Upper lobe of left lung (tissue), 6 donors: ENCODE data around the gene GAR1. TPM values are rescaled to one million over a fixed set of nuclear protein-coding genes. Genes with fewer than 3 reads are reported as not detected.

Source experiments
- ATAC-seq, 2 donors: fragments of 200-7000 bp; cut with Tn5 transposase; one replicate each; pipeline ENCODE4 v1.9.1; 2022; ENCODE audit warnings: mild to moderate bottlenecking in 2 of 2, moderate library complexity in 2 of 2; ENCODE audit not compliant: low FRiP score in 2 of 2
- DNase-seq, 2 donors: peaks; one replicate each; pipeline ENCODE4 v3.0.0-alpha.2; 2019 to 2020
- H3K27ac ChIP-seq, 4 donors: fragments of 200-600 bp; sonication (generic); one replicate each; pipeline ENCODE4 v1.5.1; 2016 to 2019
- H3K27me3 ChIP-seq, 4 donors: fragments of 200-600 bp; sonication (generic); one replicate each; pipeline ENCODE4 v1.5.1; 2017 to 2019
- H3K36me3 ChIP-seq, 4 donors: fragments of 200-600 bp; sonication (generic); one replicate each; pipeline ENCODE4 v1.5.1; 2016 to 2019
- H3K4me1 ChIP-seq, 4 donors: fragments of 200-600 bp; sonication (generic); one replicate each; pipeline ENCODE4 v1.5.1; 2018 to 2019
- H3K4me3 ChIP-seq, 4 donors: fragments of 200-600 bp; sonication (generic); one replicate each; pipeline ENCODE4 v1.5.1; 2017 to 2019; ENCODE audit warnings: mild to moderate bottlenecking in 2 of 4, moderate library complexity in 1 of 4
- H3K9me3 ChIP-seq, 4 donors: fragments of 200-600 bp; sonication (generic); one replicate each; pipeline ENCODE4 v1.5.1; 2018 to 2019
- EP300 ChIP-seq, 4 donors: sonication (generic); formaldehyde crosslinking; IDR thresholded peaks; one replicate each; pipeline ENCODE4 v1.5.1; 2017; ENCODE audit warnings: antibody characterized with exemption in 4 of 4, control low read depth in 2 of 4
- POLR2A ChIP-seq, 4 donors: fragments of 450-650 bp; IDR thresholded peaks; one replicate each; pipeline ENCODE4 v1.5.1; 2016 to 2017; ENCODE audit warnings: antibody characterized with exemption in 4 of 4, mild to moderate bottlenecking in 2 of 4
- POLR2AphosphoS5 ChIP-seq, 2 donors: sonication (generic); formaldehyde crosslinking; IDR thresholded peaks; one replicate each; pipeline ENCODE4 v1.5.1; 2017; ENCODE audit warnings: antibody characterized with exemption in 2 of 2
- WGBS, 2 donors: methylation state at CpG; one replicate each; pipeline ENCODE4 v1.1.5; 2017 to 2018; 5-methylcytosine and 5-hydroxymethylcytosine counted together
- total RNA-seq, 6 donors: library from RNA; depleted of rRNA in 4 of 6; stranded (reverse); fragments of >200 nt in 4 of 6; gene quantifications; one replicate each; pipeline versions ENCODE4 v1.1.0 to v1.2.1, GENCODE V29; 2016 to 2021
- TF ChIP-seq, protein P1 (sequence below), 6 experiments: fragments of 450-650 bp in 4 of 6; fragments of 200-600 bp in 2 of 6; sonication (generic) in 2 of 6; IDR thresholded peaks; one replicate each; pipeline ENCODE4 v1.5.1; 2016 to 2019; ENCODE audit warnings: antibody characterized with exemption in 6 of 6
- donor health status: DM: no; HTN: no; CAD: no; lungs with moderate emphysema.
- donor health status: DM: no; HTN: yes; CAD: no; lungs with severe emphysema.

The GAR1 gene
- total RNA-seq, 6 donors from 2014 or later = 2.1 to 14.6 (median 9.1) TPM

DNA sequence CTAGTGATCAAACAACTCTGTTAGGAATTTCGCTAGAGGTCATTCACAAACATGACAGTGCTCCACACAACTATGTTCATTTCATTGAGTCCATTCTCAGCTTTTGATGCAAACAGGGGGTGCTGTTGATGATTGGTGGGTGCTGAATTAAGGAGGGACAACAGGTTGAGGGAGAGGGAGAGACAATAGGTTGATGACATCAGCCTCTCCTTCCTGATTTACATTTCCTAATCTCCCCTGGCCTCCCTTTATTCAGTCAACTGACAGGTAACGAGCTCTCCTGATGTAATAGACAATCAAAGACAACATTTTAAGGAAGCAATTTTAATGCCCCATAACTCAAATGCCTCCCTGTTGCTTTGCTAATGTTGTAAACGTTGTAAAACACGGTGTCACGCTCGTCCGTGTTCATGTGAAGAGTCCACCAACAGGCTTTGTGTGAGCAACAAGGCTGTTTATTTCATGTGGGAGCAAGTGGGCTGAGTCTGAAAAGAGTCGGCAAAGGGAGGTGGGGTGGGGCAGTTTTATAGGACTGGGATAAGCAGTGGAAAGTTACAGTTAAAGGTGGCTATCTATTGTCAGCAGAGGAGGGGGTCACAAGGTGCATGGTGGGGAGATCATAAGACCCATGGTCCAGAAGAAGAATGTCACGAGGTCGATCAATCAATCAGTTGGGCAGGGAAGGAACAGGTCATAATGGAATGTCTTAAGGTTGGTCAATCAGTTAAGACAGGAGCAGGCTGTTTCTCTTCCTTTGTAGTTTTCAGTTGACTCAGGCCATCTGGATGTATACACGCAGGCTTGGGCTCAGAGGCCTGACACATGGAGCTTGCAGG lies 4.8 kb upstream of the GAR1 start:
- TF ChIP-seq POLR2A (IDR thresholded peaks at IDR 0.05) (no peak), EP300 (IDR thresholded peaks at IDR 0.05) (no peak), POLR2AphosphoS5 (IDR thresholded peaks at IDR 0.05) (no peak)
- TF ChIP-seq, protein P1, sequence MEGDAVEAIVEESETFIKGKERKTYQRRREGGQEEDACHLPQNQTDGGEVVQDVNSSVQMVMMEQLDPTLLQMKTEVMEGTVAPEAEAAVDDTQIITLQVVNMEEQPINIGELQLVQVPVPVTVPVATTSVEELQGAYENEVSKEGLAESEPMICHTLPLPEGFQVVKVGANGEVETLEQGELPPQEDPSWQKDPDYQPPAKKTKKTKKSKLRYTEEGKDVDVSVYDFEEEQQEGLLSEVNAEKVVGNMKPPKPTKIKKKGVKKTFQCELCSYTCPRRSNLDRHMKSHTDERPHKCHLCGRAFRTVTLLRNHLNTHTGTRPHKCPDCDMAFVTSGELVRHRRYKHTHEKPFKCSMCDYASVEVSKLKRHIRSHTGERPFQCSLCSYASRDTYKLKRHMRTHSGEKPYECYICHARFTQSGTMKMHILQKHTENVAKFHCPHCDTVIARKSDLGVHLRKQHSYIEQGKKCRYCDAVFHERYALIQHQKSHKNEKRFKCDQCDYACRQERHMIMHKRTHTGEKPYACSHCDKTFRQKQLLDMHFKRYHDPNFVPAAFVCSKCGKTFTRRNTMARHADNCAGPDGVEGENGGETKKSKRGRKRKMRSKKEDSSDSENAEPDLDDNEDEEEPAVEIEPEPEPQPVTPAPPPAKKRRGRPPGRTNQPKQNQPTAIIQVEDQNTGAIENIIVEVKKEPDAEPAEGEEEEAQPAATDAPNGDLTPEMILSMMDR (IDR thresholded peaks at IDR 0.05) = no peak
- Histone ChIP-seq H3K27me3 (no peaks in the 10 kb centered on the region), H3K27ac (no peak overlapping the region), H3K9me3 (no peaks in the 10 kb centered on the region), H3K4me1 (peaks cover 0 to 4% (median 0%) of the 10 kb centered on the region in 4 donors), H3K4me3 (no peak overlapping the region), H3K36me3 (no peaks in the 10 kb centered on the region)
- DNase-seq (no peak), ATAC-seq (no peak)
- WGBS, 2 donors = 67 to 76% methylated on average over 11 of the region's 11 CpGs

DNA sequence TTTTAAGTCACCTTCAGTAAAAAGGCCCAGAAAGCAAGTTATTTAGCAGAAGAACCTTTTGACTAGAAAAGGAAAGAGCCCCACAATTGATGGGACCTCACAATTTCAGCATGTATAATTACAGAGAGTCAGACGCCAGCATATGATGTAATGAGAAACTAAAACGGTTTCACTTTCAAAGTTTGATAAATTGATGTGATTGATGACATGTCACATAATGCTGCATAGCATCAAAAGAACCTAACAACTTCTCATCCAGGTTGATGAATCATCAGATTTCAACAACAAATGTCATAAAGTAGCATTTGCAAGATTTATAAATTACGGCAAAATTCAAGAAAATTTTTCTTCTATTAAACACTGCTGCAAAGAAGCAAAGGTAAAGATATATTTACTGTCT lies 3.9 kb upstream of the GAR1 start:
- no peak overlapping the region for H3K27ac ChIP-seq
- TF ChIP-seq, protein P1 (IDR thresholded peaks at IDR 0.05) = no peak
- no peak for TF ChIP-seq POLR2A (IDR thresholded peaks at IDR 0.05)
- TF ChIP-seq EP300 (IDR thresholded peaks at IDR 0.05) = no peak
- TF ChIP-seq POLR2AphosphoS5 (IDR thresholded peaks at IDR 0.05) = no peak
- ATAC-seq (no peak), DNase-seq (no peak)
- H3K36me3 ChIP-seq = no peaks in the 10 kb centered on the region
- H3K4me3 ChIP-seq = no peak overlapping the region
- H3K27me3 ChIP-seq = no peaks in the 10 kb centered on the region
- H3K9me3 ChIP-seq = no peaks in the 10 kb centered on the region
- H3K4me1 ChIP-seq = peaks cover 7 to 12% (median 7%) of the 10 kb centered on the region in 4 donors
- WGBS, 2 donors = 55% methylated on average over 3 of the region's 3 CpGs

DNA sequence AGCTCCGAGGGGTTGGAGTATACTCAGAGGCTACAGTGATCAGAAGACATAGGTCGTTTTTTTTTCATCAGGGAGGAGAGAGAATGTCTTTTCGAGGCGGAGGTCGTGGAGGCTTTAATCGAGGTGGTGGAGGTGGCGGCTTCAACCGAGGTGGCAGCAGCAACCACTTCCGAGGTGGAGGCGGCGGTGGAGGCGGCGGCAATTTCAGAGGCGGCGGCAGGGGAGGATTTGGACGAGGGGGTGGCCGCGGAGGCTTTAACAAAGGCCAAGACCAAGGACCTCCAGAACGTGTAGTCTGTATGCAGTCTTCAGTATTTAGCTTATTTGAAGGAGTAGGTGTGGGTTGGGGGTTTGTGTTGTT lies 500 bp downstream of the GAR1 start:
- peak in 1 of 2 donors; percentile 22 for ATAC-seq

DNA sequence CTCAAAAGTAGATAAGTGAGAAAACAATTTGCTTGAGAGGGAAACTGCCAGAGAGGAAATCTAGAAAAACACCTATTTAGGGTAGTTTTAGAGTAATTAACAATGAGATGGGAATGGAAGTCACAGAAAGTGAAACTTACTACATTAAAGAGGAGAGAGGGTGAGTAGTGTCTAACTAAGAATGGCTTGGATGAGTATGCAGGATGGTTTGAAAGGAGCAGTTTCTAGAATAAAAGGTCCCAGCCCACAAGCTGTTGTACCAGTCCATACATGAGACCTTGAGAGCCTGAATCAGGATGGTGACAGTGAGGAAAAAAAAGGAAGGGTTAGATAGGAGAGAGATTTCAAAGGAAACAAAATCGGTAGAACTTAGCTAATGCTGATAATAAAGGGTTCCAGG lies 1.3 kb downstream of the GAR1 start:
- DNase-seq (no peak), ATAC-seq (no peak)
- 62 to 67% methylated on average over 1 of the region's 1 CpG for WGBS, 2 donors
- Histone ChIP-seq H3K9me3 (no peaks in the 10 kb centered on the region), H3K4me3 (peak overlapping the region in 1 of 4 donors; percentile 67), H3K27ac (no peak overlapping the region), H3K4me1 (peaks cover 11 to 19% (median 14%) of the 10 kb centered on the region in 4 donors), H3K36me3 (peaks cover 0 to 26% (median 0%) of the 10 kb centered on the region in 4 donors), H3K27me3 (no peaks in the 10 kb centered on the region)
- TF ChIP-seq, protein P1 (IDR thresholded peaks at IDR 0.05) = no peak
- TF ChIP-seq POLR2AphosphoS5 (IDR thresholded peaks at IDR 0.05) (no peak), EP300 (IDR thresholded peaks at IDR 0.05) (no peak), POLR2A (IDR thresholded peaks at IDR 0.05) (no peak)

More for the DNA sequence above, 500 bp downstream of the GAR1 start:
- WGBS, 2 donors = 0% methylated on average over 19 of the region's 19 CpGs
- peak overlapping the region; percentile 48 to 85 (median 74) for H3K4me3 ChIP-seq
- peaks cover 0 to 22% (median 0%) of the 10 kb centered on the region in 4 donors for H3K36me3 ChIP-seq
- H3K27ac ChIP-seq = peak overlapping the region; percentile 82 to 89 (median 84)
- peak in 1 of 2 donors; percentile 81 for DNase-seq
- H3K4me1 ChIP-seq = peaks cover 11 to 19% (median 14%) of the 10 kb centered on the region in 4 donors
- TF ChIP-seq POLR2A (IDR thresholded peaks at IDR 0.05) (no peak), POLR2AphosphoS5 (IDR thresholded peaks at IDR 0.05) (no peak), EP300 (IDR thresholded peaks at IDR 0.05) (no peak)
- TF ChIP-seq, protein P1 (IDR thresholded peaks at IDR 0.05) = no peak
- no peaks in the 10 kb centered on the region for H3K27me3 ChIP-seq
- H3K9me3 ChIP-seq = no peaks in the 10 kb centered on the region
